GM18507 (cell line): ENCODE data around the gene AFAP1L1.
"Not testable (repeated sequence)": the region's sequence is repeated elsewhere in the genome, so short reads cannot be mapped to it uniquely, and the experiment has no call there.

Experiments used
- DNase-seq: peaks from one replicate; pipeline ENCODE4 v3.0.0; 2011; ENCODE audit warnings: low read depth; ENCODE audit not compliant: insufficient read length; ENCODE audit errors: extremely low spot score
- FAIRE-seq: peaks from 2 replicates; lab custom pipeline; 2011; peaks lifted over from hg19 to GRCh38; lab: Jason Lieb, UNC

AFAP1L1 gene

GRCh38 chr5:149379818-149380374, 108.2 kb downstream of the AFAP1L1 start:
- no peak for FAIRE-seq

GRCh38 chr5:149380466-149381121, 108.9 kb downstream of the AFAP1L1 start:
- DNase-seq (no peak), FAIRE-seq (no peak)

More at GRCh38 chr5:149379818-149380374, 108.2 kb downstream of the AFAP1L1 start:
- DNase-seq = no peak

- DNase-seq (no peak), FAIRE-seq (no peak)
These were observed 109.8 kb downstream of the AFAP1L1 start for GRCh38 chr5:149381261-149381985.

GRCh38 chr5:149381986-149382338, 110.3 kb downstream of the AFAP1L1 start:
- FAIRE-seq (peak; percentile 81), DNase-seq (peak; percentile 59)

- FAIRE-seq (no peak), DNase-seq (no peak)
These were observed 111.0 kb downstream of the AFAP1L1 start for GRCh38 chr5:149382517-149383220.

GRCh38 chr5:149383399-149383798, 111.7 kb downstream of the AFAP1L1 start:
- FAIRE-seq (no peak), DNase-seq (no peak)

- DNase-seq (no peak), FAIRE-seq (no peak)
These were observed 114.5 kb downstream of the AFAP1L1 start for GRCh38 chr5:149386166-149386565.

- no peak for DNase-seq
- no peak for FAIRE-seq
These were observed 115.5 kb downstream of the AFAP1L1 start for GRCh38 chr5:149387081-149387631.

- DNase-seq = no peak
- FAIRE-seq = no peak
These were observed 116.3 kb downstream of the AFAP1L1 start for GRCh38 chr5:149387982-149388381.

GRCh38 chr5:149388498-149389190, 117.0 kb downstream of the AFAP1L1 start:
- FAIRE-seq = no peak

GRCh38 chr5:149389552-149390495, 118.2 kb downstream of the AFAP1L1 start:
- FAIRE-seq = no peak
- DNase-seq = no peak

More at GRCh38 chr5:149388498-149389190, 117.0 kb downstream of the AFAP1L1 start:
- DNase-seq = no peak

- not testable (repeated sequence) for DNase-seq, FAIRE-seq
These were observed 119.4 kb downstream of the AFAP1L1 start for GRCh38 chr5:149391076-149391475.
